Measurements from ENCODE around the gene BHLHE40. TPM values are rescaled to one million over a fixed set of nuclear protein-coding genes. Genes with fewer than 3 reads are reported as not detected.
A peak's percentile ranks its signal among the peaks of the same experiment; 100 is the strongest.

Gene BHLHE40
- total RNA-seq, 1 experiment from 2014 or later = 81.6 TPM

- H3K79me2 ChIP-seq (ENCODE audit: insufficient read depth, low read length) = no peaks in the 10 kb centered on the region
- ChIA-PET CTCF (interaction anchor here (1.7 kb wide), 1 partner anchor 299 kb away, joined by 4 read pairs; no protein-coding TSS in a partner anchor), RAD21 (ENCODE audit: low non-redundant PET in 1 of 2, low total read pairs in 2 of 2, uncharacterized antibody in 2 of 2, unreplicated experiment in 2 of 2) (no interaction called here), POLR2A (interaction anchor here (1.9 kb wide), 1 partner anchor 27 kb away, joined by 5 read pairs; no protein-coding TSS in a partner anchor)
- ATAC-seq (no peak), DNase-seq (ENCODE audit: low read depth, low spot score) (no peak)
- TF ChIP-seq RAD21 (IDR thresholded peaks at IDR 0.05; ENCODE audit: low read depth) = no peak
- TF ChIP-seq EZH2phosphoT487 (IDR thresholded peaks at IDR 0.05; ENCODE audit: borderline replicate concordance) = no peak
- no peak for TF ChIP-seq POLR2AphosphoS5 (IDR thresholded peaks at IDR 0.05; ENCODE audit: low read depth, low read length)
- no peak for TF ChIP-seq SIN3A (IDR thresholded peaks at IDR 0.05; ENCODE audit: low read depth)
- TF ChIP-seq ZNF274 (IDR thresholded peaks at IDR 0.05; ENCODE audit: low read depth, low read length) = no peak
- no peak for TF ChIP-seq EGR1 (IDR thresholded peaks at IDR 0.05; ENCODE audit: low read depth)
- no peak for TF ChIP-seq ATF3 (IDR thresholded peaks at IDR 0.05)
- no peak for TF ChIP-seq SP1 (IDR thresholded peaks at IDR 0.05; ENCODE audit: low read depth)
- H2AFZ ChIP-seq (ENCODE audit: low read depth, low read length, poor library complexity, severe bottlenecking) = no peak overlapping the region
- no peaks in the 10 kb centered on the region for H3K9me2 ChIP-seq (ENCODE audit: insufficient read depth)
- H3K4me2 ChIP-seq (ENCODE audit: low read length) = peak overlapping the region; percentile 70
- H3K9me3 ChIP-seq (ENCODE audit: control insufficient read depth in 1 of 2, insufficient read depth in 1 of 2, low read depth in 1 of 2, low read length in 2 of 2) = no peaks in the 10 kb centered on the region
- intact Hi-C loops (cut with micrococcal nuclease) = loop anchor here (10.0 kb wide), 1 partner anchor 185 kb away; no protein-coding TSS in a partner anchor
- no TSS peak for BruUV-seq (replicated peaks)
- peak overlapping the region; percentile 33 for H3K9ac ChIP-seq (ENCODE audit: low read length)
- H4K20me1 ChIP-seq (ENCODE audit: insufficient read depth) = no peaks in the 10 kb centered on the region
- no peaks in the 10 kb centered on the region for H3K36me3 ChIP-seq (ENCODE audit: control insufficient read depth in 1 of 2, insufficient read depth in 2 of 2, low read length in 2 of 2)
- H3K27ac ChIP-seq (ENCODE audit: low read depth, low read length) = no peak overlapping the region
- no peak overlapping the region for H3K4me3 ChIP-seq (replicated peaks in 1 of 2; ENCODE audit: low read depth in 1 of 2, low read length in 2 of 2)
- H3K27me3 ChIP-seq (ENCODE audit: insufficient read depth, low read length) = no peaks in the 10 kb centered on the region
- H3K4me1 ChIP-seq (ENCODE audit: control insufficient read depth in 1 of 2, insufficient read depth in 2 of 2, low read length in 2 of 2) = peaks cover 70 to 99% of the 10 kb centered on the region in 2 experiments
Observed at GRCh38 chr3:5019411-5020241, 40.4 kb downstream of the BHLHE40 start.

GRCh38 chr3:5020242-5020722, 41.0 kb downstream of the BHLHE40 start:
- intact Hi-C loops (cut with micrococcal nuclease) = loop anchor here (10.0 kb wide), 1 partner anchor 185 kb away; no protein-coding TSS in a partner anchor
- H2AFZ ChIP-seq (ENCODE audit: low read depth, low read length, poor library complexity, severe bottlenecking) = no peak overlapping the region
- RAD21 ChIA-PET (ENCODE audit: low non-redundant PET in 1 of 2, low total read pairs in 2 of 2, uncharacterized antibody in 2 of 2, unreplicated experiment in 2 of 2) = no interaction called here

More at GRCh38 chr3:5020242-5020722, 41.0 kb downstream of the BHLHE40 start:
- DNase-seq (ENCODE audit: low read depth, low spot score) (no peak), ATAC-seq (no peak)
- Histone ChIP-seq H3K9me2 (ENCODE audit: insufficient read depth) (no peaks in the 10 kb centered on the region), H3K9ac (ENCODE audit: low read length) (0 out of 2 replicates have a peak overlapping the region, but pooled peaks have one; percentile 34), H3K36me3 (ENCODE audit: control insufficient read depth in 1 of 2, insufficient read depth in 2 of 2, low read length in 2 of 2) (no peaks in the 10 kb centered on the region), H3K27ac (ENCODE audit: low read depth, low read length) (no peak overlapping the region), H3K27me3 (ENCODE audit: insufficient read depth, low read length) (no peaks in the 10 kb centered on the region), H3K9me3 (ENCODE audit: control insufficient read depth in 1 of 2, insufficient read depth in 1 of 2, low read depth in 1 of 2, low read length in 2 of 2) (no peaks in the 10 kb centered on the region), H4K20me1 (ENCODE audit: insufficient read depth) (no peaks in the 10 kb centered on the region), H3K4me2 (ENCODE audit: low read length) (peak overlapping the region; percentile 70; the same call in 1 of the 2 replicates), H3K4me3 (replicated peaks in 1 of 2; ENCODE audit: low read depth in 1 of 2, low read length in 2 of 2) (no peak overlapping the region), H3K4me1 (ENCODE audit: control insufficient read depth in 1 of 2, insufficient read depth in 2 of 2, low read length in 2 of 2) (peaks cover 73 to 98% of the 10 kb centered on the region in 2 experiments), H3K79me2 (ENCODE audit: insufficient read depth, low read length) (no peaks in the 10 kb centered on the region)
- no peak for TF ChIP-seq SP1 (IDR thresholded peaks at IDR 0.05; ENCODE audit: low read depth)
- TF ChIP-seq POLR2A (IDR thresholded peaks at IDR 0.05; ENCODE audit: borderline replicate concordance, extremely low read depth, insufficient read depth, insufficient read length) = no peak
- no peak for TF ChIP-seq RAD21 (IDR thresholded peaks at IDR 0.05; ENCODE audit: low read depth)
- ChIA-PET POLR2A (interaction anchor here (1.9 to 3.9 kb wide), 2 partner anchors 27 to 40 kb away, joined by 5 to 39 read pairs; partner anchors contain the start of gene BHLHE40), CTCF (no interaction called here)
- BruUV-seq (replicated peaks) = no TSS peak

All from HCT116 (cell line).